Ishikawa (cell line): Measurements from ENCODE around the gene TMEM270.
A peak's percentile ranks its signal among the peaks of the same experiment; 100 is the strongest.

Experiments used
- CEBPB ChIP-seq: IDR thresholded peaks from 2 replicates; pipeline ENCODE4 v1.6.1; 2012
- EGR1 ChIP-seq: IDR thresholded peaks from 2 replicates; pipeline ENCODE4 v1.6.1; 2012
- EP300 ChIP-seq: IDR thresholded peaks from 2 replicates; pipeline ENCODE4 v1.6.1; 2012; ENCODE audit warnings: borderline replicate concordance
- NFIC ChIP-seq: IDR thresholded peaks from 2 replicates; pipeline ENCODE4 v1.6.1; 2012
- RAD21 ChIP-seq: IDR thresholded peaks from 2 replicates; pipeline ENCODE4 v1.6.1; 2012; ENCODE audit warnings: low read depth
- REST ChIP-seq: IDR thresholded peaks from 2 replicates; pipeline ENCODE4 v1.6.1; 2012; ENCODE audit warnings: low read depth, mild to moderate bottlenecking
- YY1 ChIP-seq: IDR thresholded peaks from 2 replicates; pipeline ENCODE4 v1.6.1; 2012; ENCODE audit warnings: low read depth
- TF ChIP-seq, protein P1 (sequence below): IDR thresholded peaks from 2 replicates; pipeline ENCODE4 v1.6.1; 2012

GRCh38 chr7:73827567-73828106 lies 33.3 kb upstream of the TMEM270 start:
- TF ChIP-seq NFIC (peak; percentile 88), EGR1 (0 out of 2 replicates have a peak, but pooled peaks have one; percentile 26), EP300 (peak; percentile 43; the same call in 1 of the 2 replicates), REST (0 out of 2 replicates have a peak, but pooled peaks have one; percentile 42), YY1 (no peak), CEBPB (no peak), RAD21 (no peak)
- TF ChIP-seq, protein P1, sequence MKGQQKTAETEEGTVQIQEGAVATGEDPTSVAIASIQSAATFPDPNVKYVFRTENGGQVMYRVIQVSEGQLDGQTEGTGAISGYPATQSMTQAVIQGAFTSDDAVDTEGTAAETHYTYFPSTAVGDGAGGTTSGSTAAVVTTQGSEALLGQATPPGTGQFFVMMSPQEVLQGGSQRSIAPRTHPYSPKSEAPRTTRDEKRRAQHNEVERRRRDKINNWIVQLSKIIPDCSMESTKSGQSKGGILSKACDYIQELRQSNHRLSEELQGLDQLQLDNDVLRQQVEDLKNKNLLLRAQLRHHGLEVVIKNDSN, result no peak
